Lower lobe of right lung (tissue), 2 donors: Measurements from ENCODE around the gene SLC6A3. TPM values are rescaled to one million over a fixed set of nuclear protein-coding genes. Genes with fewer than 3 reads are reported as not detected.

Source experiments
- ATAC-seq, 2 donors: fragments of 200-7000 bp; cut with Tn5 transposase; one replicate each; pipeline ENCODE4 v1.9.1; 2020 to 2022; ENCODE audit warnings: mild to moderate bottlenecking in 2 of 2, moderate library complexity in 2 of 2
- DNase-seq: peaks from one replicate; pipeline ENCODE4 v3.0.0-alpha.2; 2020
- H3K27ac ChIP-seq: fragments of 200-600 bp; one replicate; pipeline ENCODE4 v1.8.0; 2022
- H3K27me3 ChIP-seq: fragments of 200-600 bp; one replicate; pipeline ENCODE4 v1.8.0; 2022; ENCODE audit warnings: low read depth
- H3K36me3 ChIP-seq: fragments of 200-600 bp; one replicate; pipeline ENCODE4 v1.8.0; 2022; ENCODE audit warnings: mild to moderate bottlenecking
- H3K4me1 ChIP-seq: fragments of 200-600 bp; one replicate; pipeline ENCODE4 v1.8.0; 2022
- H3K4me3 ChIP-seq: fragments of 200-600 bp; one replicate; pipeline ENCODE4 v1.8.0; 2022; ENCODE audit warnings: mild to moderate bottlenecking
- H3K9me3 ChIP-seq: fragments of 200-600 bp; one replicate; pipeline ENCODE4 v1.8.0; 2022
- intact Hi-C: fragments of 100-400 bp; cut with DNase I; formaldehyde crosslinking; loops from one replicate; pipeline ENCODE4 v1.11.0; 2022
- total RNA-seq: library from RNA; stranded (reverse); fragmentation: NEBNext Ultra II Directional; extraction: Animal tissue kit (Norgen Biotek cat#: 25700); gene quantifications from one replicate; pipeline ENCODE4 v1.2.1, GENCODE V29; 2021
- TF ChIP-seq, protein P1 (sequence below): fragments of 200-600 bp; IDR thresholded peaks from one replicate; pipeline ENCODE4 v1.8.0; 2022; ENCODE audit warnings: antibody characterized with exemption, mild to moderate bottlenecking
- donor health status: DM: no; HTN: yes; CAD: no; lungs with severe emphysema.

Gene SLC6A3
- total RNA-seq, 1 donor from 2014 or later, result 0.12 TPM

DNA sequence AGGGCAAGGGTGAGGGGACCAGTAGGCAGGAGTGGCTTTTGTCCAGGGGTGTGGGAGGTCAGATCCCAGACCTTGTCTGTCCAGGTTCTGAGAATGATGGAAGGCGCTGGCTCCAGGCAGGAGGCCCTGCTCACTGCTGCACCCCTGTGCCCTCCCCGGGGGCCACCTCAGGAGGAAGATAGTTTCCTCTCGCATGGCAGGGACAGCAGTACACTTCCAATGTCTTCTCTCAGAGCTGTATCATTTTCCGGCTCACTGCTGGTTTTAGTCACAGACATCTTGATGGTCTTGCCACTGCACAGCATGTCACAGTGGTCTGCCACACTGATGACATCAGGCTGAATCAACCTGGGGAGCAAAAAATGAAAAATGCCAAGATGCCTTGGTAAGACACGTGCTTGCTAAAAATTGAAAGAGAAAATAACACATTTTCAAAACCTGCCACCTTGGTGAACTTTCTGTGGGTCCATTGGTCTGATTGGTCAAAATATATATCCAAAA is 3.3 kb upstream of the SLC6A3 start:
- H3K4me1 ChIP-seq, result peaks cover 15% of the 10 kb centered on the region
- peaks cover 3% of the 10 kb centered on the region for H3K9me3 ChIP-seq
- no peak overlapping the region for H3K27ac ChIP-seq
- peaks cover 44% of the 10 kb centered on the region for H3K27me3 ChIP-seq
- ATAC-seq (no peak), DNase-seq (no peak)
- intact Hi-C loops, result no loop called here
- TF ChIP-seq, protein P1, sequence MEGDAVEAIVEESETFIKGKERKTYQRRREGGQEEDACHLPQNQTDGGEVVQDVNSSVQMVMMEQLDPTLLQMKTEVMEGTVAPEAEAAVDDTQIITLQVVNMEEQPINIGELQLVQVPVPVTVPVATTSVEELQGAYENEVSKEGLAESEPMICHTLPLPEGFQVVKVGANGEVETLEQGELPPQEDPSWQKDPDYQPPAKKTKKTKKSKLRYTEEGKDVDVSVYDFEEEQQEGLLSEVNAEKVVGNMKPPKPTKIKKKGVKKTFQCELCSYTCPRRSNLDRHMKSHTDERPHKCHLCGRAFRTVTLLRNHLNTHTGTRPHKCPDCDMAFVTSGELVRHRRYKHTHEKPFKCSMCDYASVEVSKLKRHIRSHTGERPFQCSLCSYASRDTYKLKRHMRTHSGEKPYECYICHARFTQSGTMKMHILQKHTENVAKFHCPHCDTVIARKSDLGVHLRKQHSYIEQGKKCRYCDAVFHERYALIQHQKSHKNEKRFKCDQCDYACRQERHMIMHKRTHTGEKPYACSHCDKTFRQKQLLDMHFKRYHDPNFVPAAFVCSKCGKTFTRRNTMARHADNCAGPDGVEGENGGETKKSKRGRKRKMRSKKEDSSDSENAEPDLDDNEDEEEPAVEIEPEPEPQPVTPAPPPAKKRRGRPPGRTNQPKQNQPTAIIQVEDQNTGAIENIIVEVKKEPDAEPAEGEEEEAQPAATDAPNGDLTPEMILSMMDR, result no peak
- H3K36me3 ChIP-seq, result no peaks in the 10 kb centered on the region
- H3K4me3 ChIP-seq, result no peak overlapping the region

DNA sequence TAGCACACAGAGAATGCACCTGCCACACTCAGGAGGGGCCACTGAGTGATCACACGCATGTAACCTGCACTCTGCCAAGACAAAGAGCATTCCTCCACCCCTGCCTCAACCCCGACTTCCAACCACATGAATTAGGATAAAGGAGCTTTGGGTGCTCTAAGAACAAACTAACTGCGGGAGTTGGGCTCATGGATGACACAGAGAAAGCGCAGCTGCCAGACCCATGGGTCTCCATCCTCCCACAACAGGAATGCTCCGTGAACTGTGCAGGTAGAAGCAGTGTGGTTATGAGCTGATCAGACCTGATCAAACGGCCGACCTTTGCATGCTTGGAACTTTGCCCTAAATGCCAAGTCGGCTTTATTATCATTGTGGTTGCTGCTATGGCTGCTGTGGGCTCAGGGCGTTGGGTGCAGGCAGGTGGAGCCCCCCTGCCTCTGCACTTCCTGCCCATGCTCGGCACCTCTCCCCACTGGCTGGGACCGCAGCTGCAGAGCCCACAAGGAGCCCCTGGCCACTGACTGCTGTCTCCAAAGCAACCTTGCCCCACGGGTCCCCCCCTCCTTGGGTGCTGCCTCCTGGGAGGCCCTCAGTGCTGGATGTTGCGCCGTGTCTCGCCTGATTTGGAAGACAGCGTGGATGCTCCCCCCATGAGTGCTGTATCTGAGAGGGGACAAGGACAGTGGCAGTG is 2.6 kb upstream of the SLC6A3 start:
- DNase-seq (no peak), ATAC-seq (no peak)
- Histone ChIP-seq H3K27ac (no peak overlapping the region), H3K36me3 (no peaks in the 10 kb centered on the region), H3K9me3 (no peaks in the 10 kb centered on the region), H3K4me1 (peaks cover 15% of the 10 kb centered on the region), H3K27me3 (peaks cover 50% of the 10 kb centered on the region), H3K4me3 (no peak overlapping the region)
- TF ChIP-seq, protein P1, result no peak
- intact Hi-C loops, result no loop called here

DNA sequence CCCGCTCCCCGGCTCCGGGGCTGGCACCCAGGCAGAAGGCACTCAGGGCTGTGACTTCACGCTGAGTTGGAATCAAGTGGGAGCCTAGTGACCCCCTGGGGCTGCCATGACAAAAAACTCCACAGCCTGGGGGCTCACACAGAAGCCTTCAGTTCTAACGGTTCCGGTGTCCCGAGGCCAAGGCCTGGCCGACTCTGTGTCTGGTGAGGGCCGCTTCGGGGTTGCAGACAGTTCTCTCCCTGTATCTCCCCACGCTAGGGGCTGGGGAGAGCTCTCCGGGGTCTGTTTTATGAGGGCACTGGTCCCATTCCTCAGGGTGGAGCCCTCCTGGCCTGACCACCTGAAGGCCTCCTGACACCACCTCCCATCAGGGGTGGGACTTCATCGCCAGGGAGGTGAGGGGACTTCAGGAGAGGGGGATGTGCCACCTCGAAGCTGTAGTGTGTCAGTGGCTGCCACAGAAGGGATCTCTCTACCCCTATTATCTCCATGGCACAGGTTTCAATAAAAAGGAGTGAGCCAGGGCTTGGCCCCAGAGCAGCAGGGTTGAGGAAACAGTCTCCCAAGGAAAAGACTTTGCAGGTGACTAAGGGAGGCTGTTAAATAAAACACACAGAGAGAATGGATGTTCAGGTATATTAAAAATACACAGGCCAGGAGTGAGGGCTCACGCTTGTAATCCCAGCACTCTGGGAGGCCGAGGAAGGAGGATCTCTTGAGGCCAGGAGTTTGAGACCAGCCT is 1.5 kb upstream of the SLC6A3 start:
- intact Hi-C loops, result no loop called here
- TF ChIP-seq, protein P1, result no peak
- Histone ChIP-seq H3K36me3 (no peaks in the 10 kb centered on the region), H3K27ac (no peak overlapping the region), H3K9me3 (no peaks in the 10 kb centered on the region), H3K4me3 (no peak overlapping the region), H3K27me3 (peaks cover 60% of the 10 kb centered on the region), H3K4me1 (peaks cover 15% of the 10 kb centered on the region)
- DNase-seq (no peak), ATAC-seq (no peak)

DNA sequence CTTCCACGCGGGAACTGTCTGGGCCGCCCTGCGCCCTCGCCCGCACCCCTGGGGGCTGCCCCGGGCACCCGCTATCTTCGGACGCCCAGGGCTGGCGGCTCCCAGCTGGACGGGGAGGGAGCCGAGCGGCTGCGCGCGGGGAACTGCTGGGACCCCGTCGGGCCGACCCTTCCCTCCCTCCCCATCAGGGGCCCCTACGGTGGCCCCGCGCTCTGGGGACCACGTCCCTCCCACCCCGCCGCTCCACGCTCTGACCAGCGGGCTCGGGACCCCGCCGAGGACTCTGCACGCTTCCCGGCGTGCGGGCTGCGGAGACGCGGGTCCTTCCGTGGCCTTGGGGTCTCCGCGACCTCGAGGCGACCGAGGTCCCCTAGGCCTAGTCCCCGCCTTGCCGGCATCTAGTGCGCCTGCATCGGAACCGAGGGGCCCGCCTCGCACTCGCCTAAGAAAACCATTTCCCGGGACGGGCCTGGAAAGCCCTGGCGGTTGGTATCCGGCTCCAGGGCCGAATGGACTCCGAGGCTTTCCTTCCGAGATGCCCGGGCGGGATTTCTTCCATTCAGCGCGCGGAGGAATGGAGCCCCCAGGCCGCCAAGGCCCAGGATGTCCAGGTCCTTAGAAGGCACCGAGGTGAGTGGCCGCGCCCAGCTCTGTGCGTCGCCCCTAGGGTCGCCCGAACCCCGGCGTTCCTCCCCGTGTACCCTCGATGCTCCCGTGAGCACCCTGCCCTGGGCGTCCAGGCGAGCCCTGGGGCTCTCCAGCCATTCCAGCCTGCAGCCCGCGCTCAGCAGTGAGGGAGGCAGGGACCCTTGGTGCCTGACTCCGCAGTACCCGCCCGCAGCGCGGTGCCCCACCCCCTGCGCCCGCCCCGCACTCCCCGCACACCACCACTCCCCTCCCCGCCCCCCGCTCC is 705 bp upstream of the SLC6A3 start:
- H3K36me3 ChIP-seq, result no peaks in the 10 kb centered on the region
- intact Hi-C loops, result no loop called here
- H3K27ac ChIP-seq, result no peak overlapping the region
- no peaks in the 10 kb centered on the region for H3K9me3 ChIP-seq
- DNase-seq (no peak), ATAC-seq (peak; percentile 8 to 25)
- peaks cover 15% of the 10 kb centered on the region for H3K4me1 ChIP-seq
- TF ChIP-seq, protein P1, result no peak
- H3K4me3 ChIP-seq, result peak overlapping the region; percentile 27
- peaks cover 64% of the 10 kb centered on the region for H3K27me3 ChIP-seq
